NCI-H1105 (cell line): Measurements from ENCODE around the gene DNAJB12.
A peak's percentile ranks its signal among the peaks of the same experiment; 100 is the strongest.
"Not testable (repeated sequence)": the region's sequence is repeated elsewhere in the genome, so short reads cannot be mapped to it uniquely, and the experiment has no call there.

Source experiments
- DNase-seq: peaks from one replicate; lab custom pipeline; 2025; lab: John Stamatoyannopoulos, UW

Gene DNAJB12

GRCh38 chr10:72315611-72316385 lies 38.9 kb downstream of the DNAJB12 start:
- no peak for DNase-seq

- no peak for DNase-seq
Measured at GRCh38 chr10:72315054-72315453, 39.7 kb downstream of the DNAJB12 start.

GRCh38 chr10:72314263-72314662 lies 40.5 kb downstream of the DNAJB12 start:
- DNase-seq: no peak

- no peak for DNase-seq
Measured at GRCh38 chr10:72312865-72313391, 41.8 kb downstream of the DNAJB12 start.

DNA sequence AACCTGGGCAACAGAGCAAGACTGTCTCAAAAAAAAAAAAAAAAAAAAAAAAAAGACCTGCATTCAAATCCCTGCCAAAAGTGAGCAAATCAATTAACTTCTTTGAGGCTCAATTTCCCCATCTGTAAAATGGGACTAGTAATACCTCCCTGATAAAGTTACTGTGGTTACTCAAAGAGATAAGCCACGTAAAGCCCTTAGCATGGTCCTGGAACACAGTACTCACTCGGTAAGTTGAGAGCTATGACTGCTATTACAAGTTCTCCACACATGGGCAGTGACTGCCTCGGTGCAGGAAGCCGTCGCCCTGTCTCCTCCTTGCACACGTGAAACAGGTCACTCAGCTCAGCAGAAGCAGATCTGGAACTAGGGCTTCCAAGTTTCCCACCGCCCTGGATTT lies 43.1 kb downstream of the DNAJB12 start:
- no peak for DNase-seq

DNA sequence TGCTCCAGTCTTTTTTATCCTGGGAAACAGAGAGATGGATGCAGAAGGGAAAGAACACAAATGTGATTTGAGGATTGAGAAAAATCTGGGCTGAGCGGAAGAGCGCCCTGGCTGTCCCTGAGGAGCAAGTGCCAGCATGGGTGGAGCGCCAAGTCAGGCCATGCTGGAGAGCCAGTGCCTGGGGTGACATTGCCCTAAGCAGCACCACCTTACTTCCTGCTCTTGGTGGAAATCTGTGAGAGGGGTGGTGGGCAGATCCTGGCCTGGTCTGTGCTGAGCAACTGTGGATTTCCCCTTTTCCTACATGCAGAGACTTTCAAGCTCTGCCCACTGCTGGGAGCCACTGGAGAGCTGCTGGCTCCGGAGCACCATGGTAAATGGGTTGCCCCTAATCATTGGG lies 44.1 kb downstream of the DNAJB12 start:
- no peak for DNase-seq

- no peak for DNase-seq
Measured at GRCh38 chr10:72310241-72310633, 44.5 kb downstream of the DNAJB12 start.

DNA sequence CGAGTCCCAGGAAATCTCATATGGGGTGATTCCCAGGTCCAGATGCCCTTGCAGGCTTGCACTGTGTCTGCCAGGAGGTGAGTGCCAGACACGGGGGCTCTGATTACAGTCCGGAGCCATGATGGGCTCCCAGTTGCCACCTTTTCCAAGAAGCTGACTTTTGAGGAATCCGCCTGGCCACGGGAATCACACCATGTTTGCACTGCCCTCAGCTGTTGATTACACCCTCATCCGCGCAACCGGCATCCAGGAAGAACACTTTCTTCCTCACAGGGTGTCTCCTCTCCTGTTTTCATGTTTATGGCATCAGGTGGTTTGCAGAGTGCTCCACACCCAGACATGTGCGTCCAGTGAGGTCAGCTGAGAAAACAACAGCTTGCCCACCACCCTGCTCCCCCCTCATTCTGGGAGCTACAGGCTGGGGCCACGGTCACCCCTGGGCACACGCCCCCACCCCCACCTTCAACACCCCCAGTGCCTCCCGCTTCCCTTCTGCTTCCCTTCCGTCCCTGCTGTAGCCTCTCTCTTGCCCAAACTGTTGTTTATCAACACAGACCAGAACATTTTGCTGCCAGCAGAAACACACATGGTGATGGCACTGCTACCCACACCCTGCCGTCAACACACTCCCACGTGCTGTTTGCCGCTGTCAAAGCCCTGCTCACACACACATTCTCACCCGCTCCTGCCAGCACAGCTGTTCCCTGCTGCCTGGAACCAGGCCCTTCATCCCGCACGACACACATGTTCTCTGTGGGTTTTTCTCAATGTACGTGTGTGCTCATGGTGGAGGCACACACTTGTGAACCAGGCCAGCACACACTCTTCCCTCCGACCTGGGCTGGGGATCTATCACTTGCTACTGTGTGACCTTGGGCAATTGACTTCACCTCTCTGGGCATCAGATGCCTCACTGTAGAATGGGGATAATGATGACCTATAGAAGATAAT lies 45.2 kb downstream of the DNAJB12 start:
- DNase-seq: no peak

DNA sequence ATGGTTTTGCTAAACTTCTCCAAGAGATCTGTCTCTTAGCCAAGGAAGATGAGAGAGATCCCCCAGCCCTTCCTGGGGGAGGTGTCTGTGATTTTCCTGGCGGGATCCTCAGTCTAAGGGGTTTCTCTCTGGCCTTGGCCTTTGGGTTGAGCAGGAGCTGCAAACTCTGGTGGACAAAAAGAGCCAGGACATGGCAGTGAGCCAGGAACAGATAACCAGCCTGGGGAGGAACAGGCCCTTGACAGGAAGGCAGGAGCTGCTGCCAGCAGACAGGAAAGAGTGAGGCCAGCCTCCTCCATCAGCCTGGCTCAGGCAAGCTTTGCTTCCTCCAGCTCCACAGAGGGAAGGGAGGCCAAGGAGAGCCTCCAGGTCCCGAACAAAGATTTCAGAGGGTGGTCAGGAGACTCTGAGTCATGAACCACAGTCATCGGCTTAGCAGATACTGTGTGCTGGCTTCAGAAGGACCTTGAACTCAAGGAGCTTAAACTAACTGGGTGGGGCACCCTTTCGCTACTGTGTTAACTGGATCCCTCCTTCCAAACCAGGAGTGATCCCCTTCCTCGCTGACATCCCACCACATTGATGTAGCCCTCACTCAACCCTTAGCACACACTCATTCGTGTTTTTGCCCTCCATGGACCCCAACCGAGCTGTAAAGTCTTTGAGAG lies 46.3 kb downstream of the DNAJB12 start:
- no peak for DNase-seq

- not testable (repeated sequence) for DNase-seq
Measured at GRCh38 chr10:72307711-72308110, 47.0 kb downstream of the DNAJB12 start.

DNA sequence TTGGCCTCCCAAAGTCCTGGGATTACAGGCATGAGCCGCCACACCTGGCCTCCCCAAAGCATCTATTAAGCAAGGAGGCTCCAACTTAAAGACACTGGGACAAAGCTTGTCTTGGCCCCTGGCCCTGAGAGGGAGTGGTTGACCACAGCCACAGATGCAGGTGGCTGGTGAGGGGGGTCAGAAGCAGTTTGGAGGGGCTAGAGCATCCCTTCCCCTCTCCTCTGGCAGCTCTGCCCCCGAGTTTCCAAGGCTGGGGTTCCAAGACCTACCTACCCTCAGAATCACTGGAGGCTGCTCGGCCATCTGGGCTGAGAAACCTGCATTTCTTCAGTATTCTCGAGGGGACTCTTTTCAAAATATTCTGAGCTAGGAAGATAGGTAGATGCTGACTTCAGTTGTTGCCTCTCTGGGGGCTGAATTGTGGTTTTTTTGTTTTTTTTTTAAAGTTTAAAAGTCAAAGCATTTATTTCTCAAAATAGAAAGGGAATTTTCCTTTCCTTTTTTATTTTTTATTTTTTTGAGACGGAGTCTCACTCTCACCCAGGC lies 48.4 kb downstream of the DNAJB12 start:
- no peak for DNase-seq

- no peak for DNase-seq
Measured at GRCh38 chr10:72303424-72304128, 51.1 kb downstream of the DNAJB12 start.

- DNase-seq: no peak
Measured at GRCh38 chr10:72298592-72299519, 55.9 kb downstream of the DNAJB12 start.

- peak; percentile 85 for DNase-seq
Measured at GRCh38 chr10:72297805-72298591, 56.7 kb downstream of the DNAJB12 start.

DNA sequence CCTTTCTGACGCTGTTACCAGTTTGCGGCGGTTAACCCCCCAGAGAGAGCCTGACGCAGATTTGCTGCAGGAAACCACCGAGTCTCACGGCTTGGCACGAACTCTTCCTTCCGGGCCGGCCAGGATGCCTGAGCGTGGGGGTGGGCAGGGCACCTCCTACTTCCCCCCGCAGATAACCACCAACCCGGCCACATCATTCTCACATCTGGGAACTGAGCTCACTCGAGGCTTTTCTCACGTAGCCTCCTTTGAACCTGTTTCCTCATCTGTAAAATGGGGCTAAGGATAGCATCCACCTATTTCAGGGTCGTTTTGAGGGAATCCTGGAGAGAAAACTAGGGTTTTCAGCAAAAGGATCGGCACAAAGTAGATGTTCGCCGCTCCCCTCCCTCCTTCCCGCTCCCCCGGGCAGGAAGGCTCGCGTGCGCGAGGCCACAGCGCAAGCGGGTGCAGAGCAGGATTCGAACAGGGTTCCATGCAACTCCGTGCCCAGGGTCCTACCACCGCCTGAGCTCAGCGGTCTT lies 57.4 kb downstream of the DNAJB12 start:
- DNase-seq: no peak

- not testable (repeated sequence) for DNase-seq
Measured at GRCh38 chr10:72296829-72297280, 57.9 kb downstream of the DNAJB12 start.

DNA sequence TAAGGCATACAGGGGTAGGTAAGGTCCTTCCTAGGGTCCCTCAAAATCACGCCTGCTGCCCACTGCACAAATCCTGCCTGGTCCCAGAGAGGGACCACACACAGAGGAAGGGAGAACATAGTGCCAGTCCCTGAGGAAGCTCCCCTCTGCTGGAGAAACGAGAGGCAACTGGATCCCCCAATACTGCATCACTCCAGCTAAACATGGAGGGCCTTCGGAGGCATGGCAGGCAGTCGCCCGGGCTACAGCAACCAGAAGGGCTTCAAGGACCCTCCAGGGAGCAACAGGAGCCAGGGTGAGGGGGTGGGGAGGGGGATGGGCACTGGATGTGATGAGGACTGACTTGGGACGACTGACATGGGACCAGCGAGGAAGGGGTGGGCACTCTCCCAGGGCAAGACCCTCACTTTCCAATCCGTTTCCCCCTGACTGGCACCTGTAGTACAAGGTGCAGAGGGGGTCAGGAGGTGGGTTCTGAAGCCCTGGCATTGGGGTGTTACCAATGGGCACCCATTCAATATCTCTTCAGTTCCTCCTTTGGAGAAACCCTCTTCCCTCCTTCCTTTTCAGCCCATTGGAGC lies 59.3 kb downstream of the DNAJB12 start:
- no peak for DNase-seq

DNA sequence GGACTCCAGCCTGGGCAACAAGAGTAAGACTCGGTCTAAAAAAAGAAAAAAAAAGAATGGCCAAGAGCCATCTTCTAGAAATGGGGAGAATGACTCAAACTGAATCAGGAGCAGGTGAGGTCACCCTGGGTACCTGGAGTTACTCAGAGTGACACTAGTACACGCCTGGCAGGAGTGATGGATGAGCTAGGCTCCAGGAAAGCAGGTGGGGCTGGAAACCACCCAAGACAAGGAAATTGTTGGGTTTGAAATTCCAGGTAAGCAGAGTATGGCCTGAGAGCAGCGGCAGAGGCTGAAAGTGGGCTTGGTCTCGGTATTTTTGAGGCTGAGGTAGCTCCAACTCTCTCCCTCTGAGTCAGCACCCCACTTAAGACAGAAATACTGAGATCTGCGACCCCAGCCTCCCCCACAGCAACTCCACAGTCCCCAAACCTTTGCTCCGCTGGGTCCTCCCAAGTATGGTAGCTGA lies 62.5 kb downstream of the DNAJB12 start:
- no peak for DNase-seq
